Astrocyte of the spinal cord (primary cell): Measurements from ENCODE around the gene F8.

Experiments
- DNase-seq: peaks from one replicate; pipeline ENCODE4 v3.0.0; 2011; ENCODE audit warnings: low read depth, low spot score
- H3K4me3 ChIP-seq: 2 replicates; pipeline ENCODE4 v1.5.1; 2011; ENCODE audit warnings: low read depth, mild to moderate bottlenecking, low read length, moderate library complexity
- CTCF ChIP-seq: IDR thresholded peaks from 2 replicates; pipeline ENCODE4 v1.5.1; 2012; ENCODE audit warnings: low read depth, mild to moderate bottlenecking, low read length, inconsistent platforms
- in situ Hi-C: cut with HindIII; loops from 2 replicates; pipeline ENCODE4 v1.10.0; 2017; ENCODE audit warnings: low sequenced_read_pairs

The F8 gene

GRCh38 chrX:155054255-155054654, 31.7 kb upstream of the F8 start:
- no peak overlapping the region for H3K4me3 ChIP-seq
- DNase-seq: no peak
- no peak for TF ChIP-seq CTCF
- in situ Hi-C loops: no loop called here

GRCh38 chrX:155053656-155054055, 31.1 kb upstream of the F8 start:
- no peak for TF ChIP-seq CTCF
- in situ Hi-C loops: no loop called here
- H3K4me3 ChIP-seq: no peak overlapping the region
- no peak for DNase-seq

GRCh38 chrX:155052738-155053498, 30.4 kb upstream of the F8 start:
- TF ChIP-seq CTCF: no peak
- no peak overlapping the region for H3K4me3 ChIP-seq
- in situ Hi-C loops: no loop called here
- DNase-seq: no peak

GRCh38 chrX:155048977-155049619, 26.6 kb upstream of the F8 start:
- TF ChIP-seq CTCF: peak; percentile 66
- no peak overlapping the region for H3K4me3 ChIP-seq
- in situ Hi-C loops: no loop called here
- DNase-seq: peak; percentile 53

- in situ Hi-C loops: no loop called here
- TF ChIP-seq CTCF: no peak
- H3K4me3 ChIP-seq: no peak overlapping the region
- DNase-seq: no peak
Observed at GRCh38 chrX:155046811-155047528, 24.4 kb upstream of the F8 start.

- TF ChIP-seq CTCF: no peak
- no peak for DNase-seq
- no peak overlapping the region for H3K4me3 ChIP-seq
- in situ Hi-C loops: no loop called here
Observed at GRCh38 chrX:155046129-155046810, 23.7 kb upstream of the F8 start.
